Activated CD8-positive, alpha-beta T cell treated with anti-CD3 and anti-CD28 coated beads for 36 hours (primary cell): Measurements from ENCODE around the gene RHBDD1. TPM values are rescaled to one million over a fixed set of nuclear protein-coding genes. Genes with fewer than 3 reads are reported as not detected.

Experiments
- ATAC-seq: fragments of 200-7000 bp; cut with Tn5 transposase; one replicate; pipeline ENCODE4 v1.10.0; 2021; ENCODE audit warnings: mild to moderate bottlenecking, moderate library complexity
- CTCF ChIA-PET: fragments of 350-600 bp; sonication (Branson Sonifier 250); formaldehyde crosslinking; loops from one replicate; lab custom pipeline; 2021; ENCODE audit warnings: antibody characterized with exemption; lab: Charles Lee
- POLR2A ChIA-PET: fragments of 350-600 bp; sonication (Branson Sonifier 250); formaldehyde crosslinking; loops from one replicate; lab custom pipeline; 2021; ENCODE audit warnings: antibody characterized with exemption; lab: Charles Lee
- DNase-seq: peaks from one replicate; pipeline ENCODE4 v3.0.0-alpha.2; 2020
- H3K27ac Mint-ChIP-seq: one replicate; pipeline ENCODE4 v1.8.0; 2021; ENCODE audit warnings: mild to moderate bottlenecking, mixed read lengths
- H3K27me3 Mint-ChIP-seq: one replicate; pipeline ENCODE4 v1.8.0; 2021; ENCODE audit warnings: mixed read lengths
- H3K36me3 Mint-ChIP-seq: one replicate; pipeline ENCODE4 v1.8.0; 2021; ENCODE audit warnings: low read depth, mixed read lengths
- H3K4me1 Mint-ChIP-seq: one replicate; pipeline ENCODE4 v1.8.0; 2021; ENCODE audit warnings: low read depth, mixed read lengths
- H3K4me3 Mint-ChIP-seq: one replicate; pipeline ENCODE4 v1.8.0; 2021; ENCODE audit warnings: mild to moderate bottlenecking, moderate library complexity, mixed read lengths
- H3K9me3 Mint-ChIP-seq: one replicate; pipeline ENCODE4 v1.8.0; 2021; ENCODE audit warnings: mixed read lengths
- intact Hi-C: fragments of 100-400 bp; cut with micrococcal nuclease; formaldehyde crosslinking; loops from one replicate; pipeline ENCODE4 v1.10.0; 2022
- total RNA-seq, 2 experiments: library from RNA; stranded (reverse); gene quantifications; one replicate each; pipeline ENCODE4 v1.2.3, GENCODE V29; 2021
- TF ChIP-seq, protein P1 (sequence below): fragments of 200-600 bp; IDR thresholded peaks from one replicate; pipeline ENCODE4 v1.8.0; 2022; ENCODE audit warnings: antibody characterized with exemption, mild to moderate bottlenecking

The RHBDD1 gene
- total RNA-seq, 2 experiments from 2014 or later, result 34.3 to 35.9 TPM

- TF ChIP-seq, protein P1, sequence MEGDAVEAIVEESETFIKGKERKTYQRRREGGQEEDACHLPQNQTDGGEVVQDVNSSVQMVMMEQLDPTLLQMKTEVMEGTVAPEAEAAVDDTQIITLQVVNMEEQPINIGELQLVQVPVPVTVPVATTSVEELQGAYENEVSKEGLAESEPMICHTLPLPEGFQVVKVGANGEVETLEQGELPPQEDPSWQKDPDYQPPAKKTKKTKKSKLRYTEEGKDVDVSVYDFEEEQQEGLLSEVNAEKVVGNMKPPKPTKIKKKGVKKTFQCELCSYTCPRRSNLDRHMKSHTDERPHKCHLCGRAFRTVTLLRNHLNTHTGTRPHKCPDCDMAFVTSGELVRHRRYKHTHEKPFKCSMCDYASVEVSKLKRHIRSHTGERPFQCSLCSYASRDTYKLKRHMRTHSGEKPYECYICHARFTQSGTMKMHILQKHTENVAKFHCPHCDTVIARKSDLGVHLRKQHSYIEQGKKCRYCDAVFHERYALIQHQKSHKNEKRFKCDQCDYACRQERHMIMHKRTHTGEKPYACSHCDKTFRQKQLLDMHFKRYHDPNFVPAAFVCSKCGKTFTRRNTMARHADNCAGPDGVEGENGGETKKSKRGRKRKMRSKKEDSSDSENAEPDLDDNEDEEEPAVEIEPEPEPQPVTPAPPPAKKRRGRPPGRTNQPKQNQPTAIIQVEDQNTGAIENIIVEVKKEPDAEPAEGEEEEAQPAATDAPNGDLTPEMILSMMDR, result no peak
- intact Hi-C loops, result no loop called here
- ChIA-PET POLR2A (no interaction called here), CTCF (no interaction called here)
- H3K36me3 Mint-ChIP-seq, result no peaks in the 10 kb centered on the region
- DNase-seq (no peak), ATAC-seq (no peak)
- H3K4me3 Mint-ChIP-seq, result no peak overlapping the region
- H3K4me1 Mint-ChIP-seq, result no peaks in the 10 kb centered on the region
- no peaks in the 10 kb centered on the region for H3K9me3 Mint-ChIP-seq
- H3K27ac Mint-ChIP-seq, result no peak overlapping the region
- peaks cover 24% of the 10 kb centered on the region for H3K27me3 Mint-ChIP-seq
These were observed 202.8 kb downstream of the RHBDD1 start for GRCh38 chr2:227038550-227039189.

DNA sequence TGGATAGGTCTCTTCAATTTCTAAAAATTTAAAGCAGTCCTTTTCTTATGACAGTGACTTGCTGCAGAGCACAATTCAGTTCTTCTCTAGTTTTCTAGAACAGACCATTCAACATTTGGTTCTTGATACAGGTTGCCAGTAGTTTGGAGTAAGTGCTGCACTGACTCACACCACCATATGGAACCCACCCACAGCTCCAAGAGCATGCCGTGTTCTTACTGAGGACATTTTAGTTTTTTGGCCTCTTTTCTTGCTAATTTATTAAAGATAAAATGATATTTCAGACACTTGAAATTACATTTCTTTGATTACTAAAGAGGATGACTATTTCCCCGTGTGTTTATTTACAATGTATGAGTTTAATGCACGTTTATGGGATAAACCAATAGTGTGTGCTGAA lies 208.1 kb downstream of the RHBDD1 start:
- no peak overlapping the region for H3K4me3 Mint-ChIP-seq
- H3K27me3 Mint-ChIP-seq, result peaks cover 9% of the 10 kb centered on the region
- ATAC-seq, result no peak
- intact Hi-C loops, result no loop called here
- H3K9me3 Mint-ChIP-seq, result peaks cover 1% of the 10 kb centered on the region
- no peaks in the 10 kb centered on the region for H3K4me1 Mint-ChIP-seq
- no peak for DNase-seq
- ChIA-PET POLR2A (no interaction called here), CTCF (no interaction called here)
- TF ChIP-seq, protein P1, result no peak
- no peaks in the 10 kb centered on the region for H3K36me3 Mint-ChIP-seq
- no peak overlapping the region for H3K27ac Mint-ChIP-seq

Other genes starting within 250 kb of the RHBDD1 start
- 1 to 10 TPM; 3.5 to 4.0 TPM for gene IRS1, start 36.2 kb upstream of the RHBDD1 start, total RNA-seq